IMR-90 (cell line): Measurements from ENCODE around the gene PLEKHJ1. TPM values are rescaled to one million over a fixed set of nuclear protein-coding genes. Genes with fewer than 3 reads are reported as not detected.

Source experiments
- ATAC-seq: fragments of 200-7000 bp; cut with Tn5 transposase; 2 replicates; pipeline ENCODE4 v1.9.1; 2020; ENCODE audit warnings: low read depth, mild to moderate bottlenecking, moderate library complexity
- BruUV-seq: library from RNA; stranded (reverse); fragments of 400-500 nt; replicated peaks from 2 replicates; lab custom pipeline; 2021; lab: Mats Ljungman, UMichigan
- CTCF ChIA-PET: fragments of 300-600 bp; formaldehyde crosslinking; extraction: SDS; loops from one replicate; lab custom pipeline; 2021; ENCODE audit warnings: antibody characterized with exemption; lab: Yijun Ruan, JAX
- POLR2A ChIA-PET: fragments of 300-600 bp; sonication (Branson Sonifier 250); formaldehyde crosslinking; loops from one replicate; lab custom pipeline; 2022; ENCODE audit warnings: antibody characterized with exemption; ENCODE audit not compliant: unreplicated experiment; lab: Charles Lee
- DNase-seq: peaks from one replicate; pipeline ENCODE4 v3.0.0; 2013
- H2AFZ ChIP-seq: replicated peaks from 2 replicates; pipeline ENCODE3; 2013; ENCODE audit warnings: low read length, mild to moderate bottlenecking; ENCODE audit not compliant: poor library complexity
- H2AK5ac ChIP-seq: 2 replicates; pipeline ENCODE4 v1.6.1; 2013; ENCODE audit warnings: low read depth, low read length, inconsistent platforms
- H2AK9ac ChIP-seq: replicated peaks from 2 replicates; pipeline ENCODE3; 2013; ENCODE audit warnings: mild to moderate bottlenecking, low read depth, low read length, moderate library complexity; ENCODE audit not compliant: poor library complexity
- H2BK120ac ChIP-seq: 2 replicates; pipeline ENCODE4 v1.6.1; 2013; ENCODE audit warnings: low read depth, low read length, inconsistent platforms
- H2BK15ac ChIP-seq: 3 replicates; pipeline ENCODE4 v1.6.1; 2013; ENCODE audit warnings: low read depth, low read length, inconsistent platforms
- H2BK20ac ChIP-seq: 2 replicates; pipeline ENCODE4 v1.6.1; 2013; ENCODE audit warnings: low read depth, mild to moderate bottlenecking, inconsistent platforms, low read length, moderate library complexity
- H2BK5ac ChIP-seq: 2 replicates; pipeline ENCODE4 v1.6.1; 2013; ENCODE audit warnings: mild to moderate bottlenecking, low read depth, low read length, inconsistent platforms; ENCODE audit not compliant: poor library complexity, severe bottlenecking
- H3K14ac ChIP-seq: replicated peaks from 2 replicates; pipeline ENCODE4 v1.6.1; 2013; ENCODE audit warnings: low read depth, low read length, inconsistent platforms
- H3K18ac ChIP-seq: 2 replicates; pipeline ENCODE4 v1.6.1; 2013; ENCODE audit warnings: low read depth, low read length, control low read depth
- H3K23ac ChIP-seq: 2 replicates; pipeline ENCODE4 v1.6.1; 2013; ENCODE audit warnings: low read depth, low read length, inconsistent platforms
- H3K27ac ChIP-seq: 2 replicates; pipeline ENCODE4 v1.5.1; 2013; ENCODE audit warnings: mild to moderate bottlenecking, control low read depth, low read length; ENCODE audit not compliant: insufficient read depth
- H3K27me3 ChIP-seq: 2 replicates; pipeline ENCODE4 v1.6.1; 2013; ENCODE audit warnings: low read length; ENCODE audit not compliant: control insufficient read depth, insufficient read depth
- H3K36me3 ChIP-seq: 2 replicates; pipeline ENCODE4 v1.6.1; 2013; ENCODE audit warnings: low read length, mixed read lengths; ENCODE audit not compliant: control insufficient read depth, insufficient read depth
- H3K4ac ChIP-seq: 2 replicates; pipeline ENCODE4 v1.6.1; 2013; ENCODE audit warnings: low read depth, low read length, inconsistent platforms
- H3K4me1 ChIP-seq: 2 replicates; pipeline ENCODE4 v1.6.1; 2013; ENCODE audit warnings: low read length, mixed read lengths; ENCODE audit not compliant: control insufficient read depth, insufficient read depth
- H3K4me2 ChIP-seq: 2 replicates; pipeline ENCODE4 v1.6.1; 2013; ENCODE audit warnings: low read depth, mild to moderate bottlenecking, control low read depth, low read length, moderate library complexity
- H3K4me3 ChIP-seq: 2 replicates; pipeline ENCODE4 v1.5.1; 2013; ENCODE audit warnings: low read depth, mild to moderate bottlenecking, control low read depth, low read length, moderate library complexity; ENCODE audit not compliant: insufficient read depth
- H3K56ac ChIP-seq: 2 replicates; pipeline ENCODE4 v1.6.1; 2013; ENCODE audit warnings: low read length, inconsistent platforms; ENCODE audit not compliant: insufficient read depth; ENCODE audit errors: extremely low read depth
- H3K79me1 ChIP-seq, 2 experiments: 2 replicates each; pipeline ENCODE4 v1.6.1; 2013; ENCODE audit warnings: low read length in 2 of 2, inconsistent platforms in 1 of 2, low read depth in 1 of 2
- H3K9ac ChIP-seq: 2 replicates; pipeline ENCODE4 v1.6.1; 2013; ENCODE audit warnings: low read depth, low read length, control low read depth
- H3K9me1 ChIP-seq: 2 replicates; pipeline ENCODE4 v1.6.1; 2013; ENCODE audit warnings: low read length, inconsistent platforms; ENCODE audit not compliant: insufficient read depth
- H3K9me3 ChIP-seq: 2 replicates; pipeline ENCODE4 v1.6.1; 2013; ENCODE audit warnings: low read length; ENCODE audit not compliant: control insufficient read depth, insufficient read depth
- H4K20me1 ChIP-seq: 2 replicates; pipeline ENCODE4 v1.6.1; 2013; ENCODE audit warnings: low read length, inconsistent platforms; ENCODE audit not compliant: insufficient read depth
- H4K5ac ChIP-seq: 2 replicates; pipeline ENCODE4 v1.6.1; 2013; ENCODE audit warnings: mild to moderate bottlenecking, low read depth, low read length, control low read depth
- H4K8ac ChIP-seq, 2 experiments: 2 replicates each; pipeline ENCODE4 v1.6.1; 2013; ENCODE audit warnings: low read depth in 2 of 2, low read length in 2 of 2, control low read depth in 1 of 2, inconsistent platforms in 1 of 2
- H4K91ac ChIP-seq: 2 replicates; pipeline ENCODE4 v1.6.1; 2013; ENCODE audit warnings: low read depth, low read length, inconsistent platforms; ENCODE audit not compliant: insufficient read depth
- BHLHE40 ChIP-seq: fragments of 150-350 bp; IDR thresholded peaks from 2 replicates; pipeline ENCODE4 v1.6.1; 2016; ENCODE audit warnings: mild to moderate bottlenecking, low read depth, low read length
- CEBPB ChIP-seq: IDR thresholded peaks from 2 replicates; pipeline ENCODE4 v1.6.1; 2012; ENCODE audit warnings: low read depth, low read length, improper control_type of control experiment
- CHD1 ChIP-seq: IDR thresholded peaks from 2 replicates; pipeline ENCODE4 v1.6.1; 2012; ENCODE audit warnings: low read depth, low read length, improper control_type of control experiment
- CTCF ChIP-seq: conservative IDR thresholded peaks from 2 replicates; pipeline ENCODE4 v1.5.1; 2012; ENCODE audit warnings: mild to moderate bottlenecking, low read depth, low read length, improper control_type of control experiment
- ELK1 ChIP-seq: fragments of 150-350 bp; IDR thresholded peaks from 2 replicates; pipeline ENCODE4 v1.6.1; 2016; ENCODE audit warnings: low read depth, mild to moderate bottlenecking, low read length, moderate library complexity, borderline replicate concordance
- FOS ChIP-seq: fragments of 150-350 bp; IDR thresholded peaks from 2 replicates; pipeline ENCODE4 v1.6.1; 2016; ENCODE audit warnings: low read depth, low read length
- MAFK ChIP-seq: IDR thresholded peaks from 2 replicates; pipeline ENCODE4 v1.6.1; 2012; ENCODE audit warnings: low read depth, low read length, improper control_type of control experiment
- MAZ ChIP-seq: IDR thresholded peaks from 2 replicates; pipeline ENCODE4 v1.6.1; 2012; ENCODE audit warnings: low read depth, mild to moderate bottlenecking, low read length, improper control_type of control experiment, moderate library complexity, borderline replicate concordance
- MXI1 ChIP-seq: IDR thresholded peaks from 2 replicates; pipeline ENCODE4 v1.6.1; 2012; ENCODE audit warnings: low read depth, mild to moderate bottlenecking, low read length, moderate library complexity, borderline replicate concordance
- NFE2L2 ChIP-seq: fragments of 150-350 bp; IDR thresholded peaks from 2 replicates; pipeline ENCODE4 v1.6.1; 2016; ENCODE audit warnings: low read depth, mild to moderate bottlenecking, low read length
- POLR2A ChIP-seq: IDR thresholded peaks from 2 replicates; pipeline ENCODE4 v1.6.1; 2012; ENCODE audit warnings: mild to moderate bottlenecking, low read depth, low read length
- RAD21 ChIP-seq: IDR thresholded peaks from 2 replicates; pipeline ENCODE4 v1.6.1; 2012; ENCODE audit warnings: low read length, improper control_type of control experiment
- RCOR1 ChIP-seq: IDR thresholded peaks from 2 replicates; pipeline ENCODE4 v1.6.1; 2012; ENCODE audit warnings: mild to moderate bottlenecking, low read length, improper control_type of control experiment; ENCODE audit not compliant: insufficient replicate concordance
- RFX5 ChIP-seq: IDR thresholded peaks from 2 replicates; pipeline ENCODE4 v1.8.0; 2012; ENCODE audit warnings: low read depth, mild to moderate bottlenecking, low read length, moderate library complexity
- SMC3 ChIP-seq: fragments of 150-350 bp; IDR thresholded peaks from 2 replicates; pipeline ENCODE4 v1.6.1; 2016; ENCODE audit warnings: low read depth, mild to moderate bottlenecking, antibody characterized with exemption, low read length, moderate library complexity
- WGBS, 2 experiments: methylation state at CpG; one replicate each; pipeline versions ENCODE4 v1.1.5 to v1.1.7; 2013; ENCODE audit warnings: missing lambda C conversion rate in 2 of 2; ENCODE audit not compliant: insufficient read length in 1 of 2; ENCODE audit errors: extremely low coverage in 2 of 2; 5-methylcytosine and 5-hydroxymethylcytosine counted together
- dilution Hi-C: fragments of 300-500 bp; cut with HindIII; formaldehyde crosslinking; loops from one replicate; pipeline ENCODE4 v1.14.3; 2018; ENCODE audit warnings: low sequenced_read_pairs; ENCODE audit not compliant: unreplicated experiment
- in situ Hi-C: fragments of 300-500 bp; cut with MboI; formaldehyde crosslinking; loops from 3 replicates; pipeline ENCODE4 v1.14.3; 2019; ENCODE audit warnings: low sequenced_read_pairs, inconsistent platforms, mixed read lengths
- intact Hi-C: fragments of 100-400 bp; cut with micrococcal nuclease; formaldehyde crosslinking; loops from 2 replicates; pipeline ENCODE4 v1.10.0; 2022
- polyA plus RNA-seq, 3 experiments: library from polyadenylated mRNA; depleted of rRNA; stranded (reverse); fragments of >200 nt; gene quantifications; 2 replicates each; pipeline ENCODE4 v1.2.3, GENCODE V29; 2012; ENCODE audit warnings: low replicate concordance in 1 of 3
- total RNA-seq: library from RNA; depleted of rRNA; stranded (reverse); fragments of >200 nt; gene quantifications from 2 replicates; pipeline ENCODE4 v1.2.3, GENCODE V29; 2012

PLEKHJ1 gene
- total and polyA plus RNA-seq, 2 of the 4 experiments (the other 2 are of a cell fraction), result 31.7 to 62.8 TPM

GRCh38 chr19:2235381-2236063, 607 bp downstream of the PLEKHJ1 start:
- H3K27me3 ChIP-seq, result no peaks in the 10 kb centered on the region
- H3K23ac ChIP-seq, result peak overlapping the region; percentile 87
- peak overlapping the region; percentile 29 for H2BK5ac ChIP-seq
- peaks cover 45% of the 10 kb centered on the region for H4K20me1 ChIP-seq
- ChIA-PET POLR2A (no interaction called here), CTCF (interaction anchor here (0.6 to 1.0 kb wide), 4 partner anchors 56 to 84 kb away, joined by 3 to 4 read pairs (median 4); partner anchors contain the start of gene AP3D1)
- peak overlapping the region; percentile 34; the same call in 1 of the 2 replicates for H4K91ac ChIP-seq
- no peaks in the 10 kb centered on the region for H3K9me3 ChIP-seq
- peaks cover 0 to 65% of the 10 kb centered on the region in 2 experiments; a peak in 3 of 4 replicates for H3K79me1 ChIP-seq
- peak overlapping the region; percentile 99 for H2AFZ ChIP-seq
- no peak overlapping the region for H4K5ac ChIP-seq
- dilution Hi-C loops (no loop called here), in situ Hi-C loops (no loop called here), intact Hi-C loops (loop anchor here (1.0 to 5.0 kb wide), 6 partner anchors 38 to 377 kb away; no protein-coding TSS in a partner anchor)
- H3K18ac ChIP-seq, result no peak overlapping the region
- ATAC-seq, result peak; percentile 5
- no peak for DNase-seq
- H3K14ac ChIP-seq, result peak overlapping the region; percentile 68
- H3K56ac ChIP-seq, result peak overlapping the region; percentile 50; the same call in 1 of the 2 replicates
- H3K9me1 ChIP-seq, result peaks cover 10% of the 10 kb centered on the region
- peak overlapping the region; percentile 78 for H3K4ac ChIP-seq
- H2BK15ac ChIP-seq, result no peak overlapping the region
- peak overlapping the region; percentile 96 for H3K4me2 ChIP-seq
- no TSS peak for BruUV-seq
- WGBS, 2 experiments, result 2% methylated on average over 25 of the region's 48 CpGs; no CpG with 5 or more reads in 1 of the 2 experiments
- H2BK20ac ChIP-seq, result no peak overlapping the region
- H3K4me3 ChIP-seq, result peak overlapping the region; percentile 67
- peaks cover 29% of the 10 kb centered on the region for H3K36me3 ChIP-seq
- peak overlapping the region; percentile 75 for H3K9ac ChIP-seq
- H3K4me1 ChIP-seq, result peaks cover 16% of the 10 kb centered on the region
- no peak overlapping the region for H2BK120ac ChIP-seq
- peak overlapping the region; percentile 73 for H3K27ac ChIP-seq
- peak overlapping the region; percentile 55 to 60; a peak in 2 of 4 replicates for H4K8ac ChIP-seq
- peak overlapping the region; percentile 90 for H2AK9ac ChIP-seq
- peak overlapping the region; percentile 59 for H2AK5ac ChIP-seq
- TF ChIP-seq MXI1 (no peak; the same call in 1 of the 2 replicates), RCOR1 (no peak), ELK1 (no peak), CHD1 (no peak), CEBPB (no peak), MAZ (no peak), MAFK (no peak), FOS (no peak), CTCF (no peak), POLR2A (no peak), SMC3 (no peak), RAD21 (no peak), RFX5 (no peak), NFE2L2 (no peak), BHLHE40 (no peak)
